Measurements from ENCODE around the gene MFAP3L.

DNA sequence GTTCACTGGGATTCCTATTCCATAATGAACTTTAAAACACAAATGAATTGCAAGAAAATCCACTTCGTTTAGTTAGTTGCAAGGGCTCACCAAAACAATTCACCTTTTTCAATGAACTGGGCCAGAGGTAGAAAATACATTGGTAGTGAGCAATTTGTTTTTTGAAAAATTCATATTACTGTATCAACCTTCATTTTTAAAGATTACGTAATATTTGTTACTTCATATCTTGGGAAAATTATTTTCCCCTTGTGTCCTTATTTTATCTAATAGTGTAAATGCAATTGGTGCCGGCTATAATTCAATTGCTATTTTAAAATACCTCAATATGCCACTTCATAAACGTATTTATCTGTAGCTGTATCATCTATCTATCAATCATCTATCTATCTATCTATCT lies 41.5 kb downstream of the MFAP3L start:
- TF ChIP-seq, protein P1, sequence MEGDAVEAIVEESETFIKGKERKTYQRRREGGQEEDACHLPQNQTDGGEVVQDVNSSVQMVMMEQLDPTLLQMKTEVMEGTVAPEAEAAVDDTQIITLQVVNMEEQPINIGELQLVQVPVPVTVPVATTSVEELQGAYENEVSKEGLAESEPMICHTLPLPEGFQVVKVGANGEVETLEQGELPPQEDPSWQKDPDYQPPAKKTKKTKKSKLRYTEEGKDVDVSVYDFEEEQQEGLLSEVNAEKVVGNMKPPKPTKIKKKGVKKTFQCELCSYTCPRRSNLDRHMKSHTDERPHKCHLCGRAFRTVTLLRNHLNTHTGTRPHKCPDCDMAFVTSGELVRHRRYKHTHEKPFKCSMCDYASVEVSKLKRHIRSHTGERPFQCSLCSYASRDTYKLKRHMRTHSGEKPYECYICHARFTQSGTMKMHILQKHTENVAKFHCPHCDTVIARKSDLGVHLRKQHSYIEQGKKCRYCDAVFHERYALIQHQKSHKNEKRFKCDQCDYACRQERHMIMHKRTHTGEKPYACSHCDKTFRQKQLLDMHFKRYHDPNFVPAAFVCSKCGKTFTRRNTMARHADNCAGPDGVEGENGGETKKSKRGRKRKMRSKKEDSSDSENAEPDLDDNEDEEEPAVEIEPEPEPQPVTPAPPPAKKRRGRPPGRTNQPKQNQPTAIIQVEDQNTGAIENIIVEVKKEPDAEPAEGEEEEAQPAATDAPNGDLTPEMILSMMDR (IDR thresholded peaks at IDR 0.05) = no peak
- no peak for TF ChIP-seq POLR2A (IDR thresholded peaks at IDR 0.05)
